Liver (tissue), 9 donors: ENCODE measurements around the gene CDK19. TPM values are rescaled to one million over a fixed set of nuclear protein-coding genes. Genes with fewer than 3 reads are reported as not detected.

Experiments used
- DNase-seq: peaks from one replicate; pipeline ENCODE4 v3.0.0-alpha.2; 2017; ENCODE audit warnings: low spot score
- H3K27ac ChIP-seq, 2 donors: one replicate each; pipeline ENCODE4 v1.7.0; 2013; ENCODE audit warnings: inconsistent platforms in 2 of 2, low read length in 2 of 2, control low read depth in 1 of 2, low read depth in 1 of 2, mild to moderate bottlenecking in 1 of 2
- H3K27me3 ChIP-seq, 4 donors: one replicate each; pipeline versions ENCODE4 v1.6.1 to v1.7.0; 2013; ENCODE audit warnings: low read length in 3 of 4, inconsistent platforms in 1 of 4, mild to moderate bottlenecking in 1 of 4, moderate library complexity in 1 of 4; ENCODE audit not compliant: control insufficient read depth in 4 of 4, insufficient read depth in 4 of 4
- H3K36me3 ChIP-seq, 4 donors: one replicate each; pipeline versions ENCODE4 v1.6.1 to v1.7.0; 2013; ENCODE audit warnings: low read length in 3 of 4, mild to moderate bottlenecking in 3 of 4, low read depth in 1 of 4, moderate library complexity in 1 of 4; ENCODE audit not compliant: control insufficient read depth in 4 of 4, insufficient read depth in 3 of 4
- H3K4me1 ChIP-seq, 4 donors: one replicate each; pipeline versions ENCODE4 v1.6.1 to v1.7.0; 2013; ENCODE audit warnings: low read length in 3 of 4, mild to moderate bottlenecking in 3 of 4, moderate library complexity in 1 of 4; ENCODE audit not compliant: control insufficient read depth in 4 of 4, insufficient read depth in 4 of 4
- H3K4me3 ChIP-seq, 3 donors: one replicate each; pipeline versions ENCODE4 v1.6.1 to v1.7.0; 2013; ENCODE audit warnings: low read length in 3 of 3, control low read depth in 1 of 3, low read depth in 1 of 3, mild to moderate bottlenecking in 1 of 3
- H3K9ac ChIP-seq, 2 donors: one replicate each; pipeline ENCODE4 v1.7.0; 2013; ENCODE audit warnings: low read length in 2 of 2, mild to moderate bottlenecking in 2 of 2, moderate library complexity in 2 of 2, control low read depth in 1 of 2, low read depth in 1 of 2
- H3K9me3 ChIP-seq, 4 donors: one replicate each; pipeline versions ENCODE4 v1.6.1 to v1.7.0; 2013; ENCODE audit warnings: low read length in 3 of 4; ENCODE audit not compliant: control insufficient read depth in 4 of 4
- ATF3 ChIP-seq: IDR thresholded peaks from 2 replicates; pipeline ENCODE4 v1.6.1; 2016; ENCODE audit warnings: antibody characterized with exemption
- EGR1 ChIP-seq, 2 donors: IDR thresholded peaks; 2 replicates each; pipeline ENCODE4 v1.6.1; 2016 to 2018; ENCODE audit warnings: antibody characterized with exemption in 2 of 2, low read depth in 2 of 2
- FOXA1 ChIP-seq: IDR thresholded peaks from 2 replicates; pipeline ENCODE4 v1.6.1; 2016; ENCODE audit warnings: antibody characterized with exemption
- FOXA2 ChIP-seq: IDR thresholded peaks from 2 replicates; pipeline ENCODE4 v1.6.1; 2016; ENCODE audit warnings: antibody characterized with exemption
- GABPA ChIP-seq, 2 donors: IDR thresholded peaks in 1 of 2; conservative IDR thresholded peaks in 1 of 2; 2 replicates each; pipeline ENCODE4 v1.6.1; 2016; ENCODE audit warnings: antibody characterized with exemption in 2 of 2, mild to moderate bottlenecking in 1 of 2, moderate library complexity in 1 of 2
- HNF4G ChIP-seq: IDR thresholded peaks from 2 replicates; pipeline ENCODE4 v1.6.1; 2016; ENCODE audit warnings: antibody characterized with exemption
- JUND ChIP-seq, 2 donors: IDR thresholded peaks; 2 replicates each; pipeline ENCODE4 v1.6.1; 2016; ENCODE audit warnings: antibody characterized with exemption in 2 of 2
- RAD21 ChIP-seq, 2 donors: IDR thresholded peaks; 2 replicates each; pipeline ENCODE4 v1.6.1; 2016; ENCODE audit warnings: antibody characterized with exemption in 2 of 2, mild to moderate bottlenecking in 2 of 2
- RXRA ChIP-seq, 2 donors: IDR thresholded peaks; 2 replicates each; pipeline ENCODE4 v1.6.1; 2017 to 2018; ENCODE audit warnings: antibody characterized with exemption in 2 of 2, mild to moderate bottlenecking in 1 of 2
- SP1 ChIP-seq: IDR thresholded peaks from 2 replicates; pipeline ENCODE4 v1.6.1; 2018; ENCODE audit warnings: antibody characterized with exemption, mild to moderate bottlenecking
- TAF1 ChIP-seq: conservative IDR thresholded peaks from 2 replicates; pipeline ENCODE4 v1.6.1; 2016; ENCODE audit warnings: antibody characterized with exemption, mild to moderate bottlenecking
- YY1 ChIP-seq: IDR thresholded peaks from 2 replicates; pipeline ENCODE4 v1.6.1; 2016; ENCODE audit warnings: antibody characterized with exemption, mild to moderate bottlenecking
- WGBS: extraction: QIAGEN DNeasy Blood & Tissue Kit; methylation state at CpG from one replicate; pipeline ENCODE4 v1.1.7; 2013; 5-methylcytosine and 5-hydroxymethylcytosine counted together
- polyA plus RNA-seq, 2 donors: library from polyadenylated mRNA; stranded (reverse) in 1 of 2; unstranded in 1 of 2; fragments of 200-250 nt in 1 of 2; fragments of >200 nt in 1 of 2; fragmentation: Nextera tagmentation in 1 of 2; extraction: Ambion mirVana in 1 of 2; gene quantifications; one replicate each; pipeline versions ENCODE4 v1.2.1 to v1.2.3, GENCODE V29; 2013 to 2015
- total RNA-seq, 2 donors: library from RNA; depleted of rRNA; stranded (reverse); fragments of >200 nt; gene quantifications; one replicate each; pipeline ENCODE4 v1.2.3, GENCODE V29; 2014
- TF ChIP-seq, protein P1 (sequence below): IDR thresholded peaks from 2 replicates; pipeline ENCODE4 v1.6.1; 2016; ENCODE audit warnings: antibody characterized with exemption, mild to moderate bottlenecking
- TF ChIP-seq, protein P2 (sequence below): IDR thresholded peaks from 2 replicates; pipeline ENCODE4 v1.6.1; 2016; ENCODE audit warnings: antibody characterized with exemption
- TF ChIP-seq, protein P3 (sequence below): IDR thresholded peaks from 2 replicates; pipeline ENCODE4 v1.6.1; 2016; ENCODE audit warnings: antibody characterized with exemption
- donor health status: healthy.
- donor health status: healthy.
- donor health status: healthy.
- donor health status: healthy.
- donor health status: healthy.

Gene CDK19
- total and polyA plus RNA-seq, 4 donors: 1.8 to 7.6 (median 3.9) TPM

GRCh38 chr6:110658631-110659211 lies 156.5 kb downstream of the CDK19 start:
- H3K9ac ChIP-seq: no peak overlapping the region
- no peak overlapping the region for H3K27ac ChIP-seq
- H3K27me3 ChIP-seq: no peaks in the 10 kb centered on the region
- no peaks in the 10 kb centered on the region for H3K36me3 ChIP-seq
- H3K4me3 ChIP-seq: no peak overlapping the region
- no peak for DNase-seq
- peaks cover 2 to 12% (median 6%) of the 10 kb centered on the region in 4 donors for H3K4me1 ChIP-seq
- WGBS: 90% methylated on average over 2 of the region's 2 CpGs
- no peaks in the 10 kb centered on the region for H3K9me3 ChIP-seq
- TF ChIP-seq, protein P1, sequence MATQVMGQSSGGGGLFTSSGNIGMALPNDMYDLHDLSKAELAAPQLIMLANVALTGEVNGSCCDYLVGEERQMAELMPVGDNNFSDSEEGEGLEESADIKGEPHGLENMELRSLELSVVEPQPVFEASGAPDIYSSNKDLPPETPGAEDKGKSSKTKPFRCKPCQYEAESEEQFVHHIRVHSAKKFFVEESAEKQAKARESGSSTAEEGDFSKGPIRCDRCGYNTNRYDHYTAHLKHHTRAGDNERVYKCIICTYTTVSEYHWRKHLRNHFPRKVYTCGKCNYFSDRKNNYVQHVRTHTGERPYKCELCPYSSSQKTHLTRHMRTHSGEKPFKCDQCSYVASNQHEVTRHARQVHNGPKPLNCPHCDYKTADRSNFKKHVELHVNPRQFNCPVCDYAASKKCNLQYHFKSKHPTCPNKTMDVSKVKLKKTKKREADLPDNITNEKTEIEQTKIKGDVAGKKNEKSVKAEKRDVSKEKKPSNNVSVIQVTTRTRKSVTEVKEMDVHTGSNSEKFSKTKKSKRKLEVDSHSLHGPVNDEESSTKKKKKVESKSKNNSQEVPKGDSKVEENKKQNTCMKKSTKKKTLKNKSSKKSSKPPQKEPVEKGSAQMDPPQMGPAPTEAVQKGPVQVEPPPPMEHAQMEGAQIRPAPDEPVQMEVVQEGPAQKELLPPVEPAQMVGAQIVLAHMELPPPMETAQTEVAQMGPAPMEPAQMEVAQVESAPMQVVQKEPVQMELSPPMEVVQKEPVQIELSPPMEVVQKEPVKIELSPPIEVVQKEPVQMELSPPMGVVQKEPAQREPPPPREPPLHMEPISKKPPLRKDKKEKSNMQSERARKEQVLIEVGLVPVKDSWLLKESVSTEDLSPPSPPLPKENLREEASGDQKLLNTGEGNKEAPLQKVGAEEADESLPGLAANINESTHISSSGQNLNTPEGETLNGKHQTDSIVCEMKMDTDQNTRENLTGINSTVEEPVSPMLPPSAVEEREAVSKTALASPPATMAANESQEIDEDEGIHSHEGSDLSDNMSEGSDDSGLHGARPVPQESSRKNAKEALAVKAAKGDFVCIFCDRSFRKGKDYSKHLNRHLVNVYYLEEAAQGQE: no peak
- TF ChIP-seq FOXA1 (no peak), RAD21 (IDR thresholded peaks at IDR 0.05) (no peak), GABPA (IDR thresholded peaks at IDR 0.05 in 1 of 2, conservative IDR thresholded peaks at IDR 0.05 in 1 of 2) (no peak), JUND (IDR thresholded peaks at IDR 0.05) (no peak), HNF4G (no peak), YY1 (no peak), RXRA (IDR thresholded peaks at IDR 0.05) (no peak), ATF3 (no peak), TAF1 (no peak), SP1 (no peak), FOXA2 (no peak)
- TF ChIP-seq, protein P2, sequence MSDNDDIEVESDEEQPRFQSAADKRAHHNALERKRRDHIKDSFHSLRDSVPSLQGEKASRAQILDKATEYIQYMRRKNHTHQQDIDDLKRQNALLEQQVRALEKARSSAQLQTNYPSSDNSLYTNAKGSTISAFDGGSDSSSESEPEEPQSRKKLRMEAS: no peak
- TF ChIP-seq, protein P3, sequence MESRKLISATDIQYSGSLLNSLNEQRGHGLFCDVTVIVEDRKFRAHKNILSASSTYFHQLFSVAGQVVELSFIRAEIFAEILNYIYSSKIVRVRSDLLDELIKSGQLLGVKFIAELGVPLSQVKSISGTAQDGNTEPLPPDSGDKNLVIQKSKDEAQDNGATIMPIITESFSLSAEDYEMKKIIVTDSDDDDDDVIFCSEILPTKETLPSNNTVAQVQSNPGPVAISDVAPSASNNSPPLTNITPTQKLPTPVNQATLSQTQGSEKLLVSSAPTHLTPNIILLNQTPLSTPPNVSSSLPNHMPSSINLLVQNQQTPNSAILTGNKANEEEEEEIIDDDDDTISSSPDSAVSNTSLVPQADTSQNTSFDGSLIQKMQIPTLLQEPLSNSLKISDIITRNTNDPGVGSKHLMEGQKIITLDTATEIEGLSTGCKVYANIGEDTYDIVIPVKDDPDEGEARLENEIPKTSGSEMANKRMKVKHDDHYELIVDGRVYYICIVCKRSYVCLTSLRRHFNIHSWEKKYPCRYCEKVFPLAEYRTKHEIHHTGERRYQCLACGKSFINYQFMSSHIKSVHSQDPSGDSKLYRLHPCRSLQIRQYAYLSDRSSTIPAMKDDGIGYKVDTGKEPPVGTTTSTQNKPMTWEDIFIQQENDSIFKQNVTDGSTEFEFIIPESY: no peak

GRCh38 chr6:110656492-110656891 lies 158.8 kb downstream of the CDK19 start:
- WGBS: 81% methylated on average over 3 of the region's 3 CpGs
- H3K4me3 ChIP-seq: no peak overlapping the region
- H3K27me3 ChIP-seq: no peaks in the 10 kb centered on the region
- no peak overlapping the region for H3K9ac ChIP-seq
- TF ChIP-seq SP1 (no peak), ATF3 (no peak), HNF4G (no peak), GABPA (IDR thresholded peaks at IDR 0.05 in 1 of 2, conservative IDR thresholded peaks at IDR 0.05 in 1 of 2) (no peak), JUND (IDR thresholded peaks at IDR 0.05) (no peak), YY1 (no peak), RAD21 (IDR thresholded peaks at IDR 0.05) (no peak), FOXA1 (no peak), TAF1 (no peak), EGR1 (IDR thresholded peaks at IDR 0.05; ENCODE audit: low read depth in 2 of 2) (no peak), FOXA2 (no peak), RXRA (IDR thresholded peaks at IDR 0.05) (no peak)
- TF ChIP-seq, protein P2: no peak
- TF ChIP-seq, protein P1: no peak
- TF ChIP-seq, protein P3: no peak
- H3K4me1 ChIP-seq: peaks cover 2 to 12% (median 8%) of the 10 kb centered on the region in 4 donors
- no peak for DNase-seq
- peaks cover 0 to 2% (median 0%) of the 10 kb centered on the region in 4 donors for H3K36me3 ChIP-seq
- no peak overlapping the region for H3K27ac ChIP-seq
- H3K9me3 ChIP-seq: no peaks in the 10 kb centered on the region
